TTC549 (cell line): Measurements from ENCODE around the gene PARVB.

Experiments
- FAIRE-seq: peaks from 2 replicates; lab custom pipeline; 2012; peaks lifted over from hg19 to GRCh38; lab: Jason Lieb, UNC

PARVB gene

GRCh38 chr22:44089717-44090570 is 65.8 kb downstream of the PARVB start:
- no peak for FAIRE-seq

- no peak for FAIRE-seq
Observed at GRCh38 chr22:44090571-44090905, 66.4 kb downstream of the PARVB start.

- no peak for FAIRE-seq
Observed at GRCh38 chr22:44091021-44091721, 67.1 kb downstream of the PARVB start.

GRCh38 chr22:44091751-44092150 is 67.6 kb downstream of the PARVB start:
- no peak for FAIRE-seq

- no peak for FAIRE-seq
Observed at GRCh38 chr22:44092636-44093220, 68.6 kb downstream of the PARVB start.

- FAIRE-seq = no peak
Observed at GRCh38 chr22:44093791-44094190, 69.7 kb downstream of the PARVB start.

GRCh38 chr22:44094751-44095302 is 70.7 kb downstream of the PARVB start:
- no peak for FAIRE-seq

- FAIRE-seq = no peak
Observed at GRCh38 chr22:44096736-44097135, 72.6 kb downstream of the PARVB start.

- FAIRE-seq = no peak
Observed at GRCh38 chr22:44097263-44098020, 73.3 kb downstream of the PARVB start.

- FAIRE-seq = no peak
Observed at GRCh38 chr22:44098021-44098739, 74.1 kb downstream of the PARVB start.

- FAIRE-seq = no peak
Observed at GRCh38 chr22:44098966-44099530, 74.9 kb downstream of the PARVB start.

GRCh38 chr22:44099696-44100095 is 75.6 kb downstream of the PARVB start:
- no peak for FAIRE-seq

GRCh38 chr22:44100411-44100810 is 76.3 kb downstream of the PARVB start:
- no peak for FAIRE-seq

- FAIRE-seq = no peak
Observed at GRCh38 chr22:44102121-44102520, 78.0 kb downstream of the PARVB start.

GRCh38 chr22:44102856-44103255 is 78.8 kb downstream of the PARVB start:
- FAIRE-seq = no peak

GRCh38 chr22:44103735-44104480 is 79.8 kb downstream of the PARVB start:
- FAIRE-seq = no peak

- FAIRE-seq = no peak
Observed at GRCh38 chr22:44107340-44107739, 83.2 kb downstream of the PARVB start.

GRCh38 chr22:44108076-44108475 is 84.0 kb downstream of the PARVB start:
- FAIRE-seq = no peak

GRCh38 chr22:44108806-44109385 is 84.8 kb downstream of the PARVB start:
- no peak for FAIRE-seq

GRCh38 chr22:44109416-44109815 is 85.3 kb downstream of the PARVB start:
- FAIRE-seq = no peak
